ENCODE measurements around the gene PRR14.

DNA sequence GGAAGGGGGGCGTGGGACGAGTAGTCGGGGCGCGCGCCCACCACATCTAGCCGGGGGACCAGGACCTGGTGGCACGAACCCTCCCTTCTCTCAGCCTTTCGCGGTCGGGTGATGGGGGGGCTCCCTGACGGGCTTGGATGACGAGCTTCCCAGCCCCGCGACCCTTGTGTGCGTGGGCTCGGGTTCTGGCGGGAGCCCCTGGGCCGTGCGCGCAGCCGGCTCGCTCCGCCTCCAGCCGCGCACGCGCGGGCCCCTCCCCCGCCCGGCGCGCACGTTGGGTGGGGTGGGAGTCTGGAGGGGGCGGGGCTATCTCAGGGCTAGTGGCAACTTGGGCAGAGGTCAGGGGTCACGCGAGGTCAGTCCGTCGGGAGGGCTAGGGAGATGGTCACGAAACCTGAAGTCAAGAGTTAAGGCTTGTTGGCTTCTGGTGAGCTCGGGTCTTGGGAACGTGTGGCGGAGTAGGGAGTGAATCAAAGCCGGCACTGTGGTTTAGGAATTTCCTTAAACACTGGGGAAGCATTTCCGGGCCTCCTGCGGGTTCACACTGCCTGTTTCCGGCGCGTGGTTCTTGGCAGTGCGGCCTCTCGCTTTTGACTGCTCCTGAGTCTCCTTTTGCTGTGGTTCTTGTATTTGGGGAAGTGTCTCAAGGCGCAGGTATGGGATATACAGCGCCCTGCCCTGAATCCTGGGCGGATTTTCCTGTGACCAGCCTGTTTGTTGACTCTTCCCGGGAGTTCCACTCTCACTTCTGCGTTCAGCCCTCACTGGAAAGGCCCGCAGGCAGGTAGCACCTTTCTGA is 48.3 kb downstream of the PRR14 start, which contains the start of gene SRCAP:
- no peak for TF ChIP-seq POLR2A (IDR thresholded peaks at IDR 0.05)
- TF ChIP-seq, protein P1, sequence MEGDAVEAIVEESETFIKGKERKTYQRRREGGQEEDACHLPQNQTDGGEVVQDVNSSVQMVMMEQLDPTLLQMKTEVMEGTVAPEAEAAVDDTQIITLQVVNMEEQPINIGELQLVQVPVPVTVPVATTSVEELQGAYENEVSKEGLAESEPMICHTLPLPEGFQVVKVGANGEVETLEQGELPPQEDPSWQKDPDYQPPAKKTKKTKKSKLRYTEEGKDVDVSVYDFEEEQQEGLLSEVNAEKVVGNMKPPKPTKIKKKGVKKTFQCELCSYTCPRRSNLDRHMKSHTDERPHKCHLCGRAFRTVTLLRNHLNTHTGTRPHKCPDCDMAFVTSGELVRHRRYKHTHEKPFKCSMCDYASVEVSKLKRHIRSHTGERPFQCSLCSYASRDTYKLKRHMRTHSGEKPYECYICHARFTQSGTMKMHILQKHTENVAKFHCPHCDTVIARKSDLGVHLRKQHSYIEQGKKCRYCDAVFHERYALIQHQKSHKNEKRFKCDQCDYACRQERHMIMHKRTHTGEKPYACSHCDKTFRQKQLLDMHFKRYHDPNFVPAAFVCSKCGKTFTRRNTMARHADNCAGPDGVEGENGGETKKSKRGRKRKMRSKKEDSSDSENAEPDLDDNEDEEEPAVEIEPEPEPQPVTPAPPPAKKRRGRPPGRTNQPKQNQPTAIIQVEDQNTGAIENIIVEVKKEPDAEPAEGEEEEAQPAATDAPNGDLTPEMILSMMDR (IDR thresholded peaks at IDR 0.05) = no peak
